ELR (cell line): ENCODE measurements around the gene FLVCR2.
A peak's percentile ranks its signal among the peaks of the same experiment; 100 is the strongest.

ENCODE experiments used
- DNase-seq: peaks from one replicate; pipeline ENCODE4 v3.0.0-alpha.2; 2015; ENCODE audit warnings: low read depth

FLVCR2 gene

GRCh38 chr14:75630695-75631452 lies 52.5 kb downstream of the FLVCR2 start:
- DNase-seq = no peak

- DNase-seq = no peak
These were observed 53.0 kb downstream of the FLVCR2 start for GRCh38 chr14:75631453-75631831.

- DNase-seq = no peak
These were observed 56.4 kb downstream of the FLVCR2 start for GRCh38 chr14:75634848-75635247.

- peak; percentile 36 for DNase-seq
These were observed 57.8 kb downstream of the FLVCR2 start for GRCh38 chr14:75636100-75636692.

GRCh38 chr14:75640876-75641275 lies 62.5 kb downstream of the FLVCR2 start:
- DNase-seq = no peak

GRCh38 chr14:75643985-75644384 lies 65.6 kb downstream of the FLVCR2 start:
- DNase-seq = no peak

- no peak for DNase-seq
These were observed 66.6 kb downstream of the FLVCR2 start for GRCh38 chr14:75645056-75645455.

GRCh38 chr14:75646762-75647161 lies 68.3 kb downstream of the FLVCR2 start:
- DNase-seq = no peak

GRCh38 chr14:75647640-75648039 lies 69.2 kb downstream of the FLVCR2 start:
- DNase-seq = no peak

- peak; percentile 93 for DNase-seq
These were observed 69.8 kb downstream of the FLVCR2 start for GRCh38 chr14:75648066-75648838.

GRCh38 chr14:75649337-75649736 lies 70.9 kb downstream of the FLVCR2 start:
- DNase-seq = no peak

- DNase-seq = no peak
These were observed 71.4 kb downstream of the FLVCR2 start for GRCh38 chr14:75649773-75650172.

GRCh38 chr14:75650253-75651058 lies 72.0 kb downstream of the FLVCR2 start:
- DNase-seq = no peak

- DNase-seq = no peak
These were observed 75.1 kb downstream of the FLVCR2 start for GRCh38 chr14:75653563-75653962.

GRCh38 chr14:75654127-75654732 lies 75.8 kb downstream of the FLVCR2 start:
- peak; percentile 72 for DNase-seq

GRCh38 chr14:75655235-75655634 lies 76.8 kb downstream of the FLVCR2 start:
- no peak for DNase-seq

GRCh38 chr14:75657331-75657730 lies 78.9 kb downstream of the FLVCR2 start:
- DNase-seq = no peak

GRCh38 chr14:75658957-75659356 lies 80.5 kb downstream of the FLVCR2 start:
- DNase-seq = no peak

GRCh38 chr14:75660238-75660629 lies 81.8 kb downstream of the FLVCR2 start:
- DNase-seq = no peak

GRCh38 chr14:75660630-75661498 lies 82.4 kb downstream of the FLVCR2 start, which contains the start of the genes ERG28 and TTLL5:
Gene ERG28, minus strand, starts transcription at chr14:75660876. Its CDS starts 3,374 bp downstream, at chr14:75657502.
Gene TTLL5, plus strand, starts transcription at chr14:75661246. Its CDS starts 1,904 bp downstream, at chr14:75663150.
- DNase-seq = peak; percentile 99

- no peak for DNase-seq
These were observed 83.0 kb downstream of the FLVCR2 start for GRCh38 chr14:75661499-75661814.
